UCSD-AML1 (cell line): ENCODE data around the gene SLC2A5.
"Not testable (repeated sequence)": the region's sequence is repeated elsewhere in the genome, so short reads cannot be mapped to it uniquely, and the experiment has no call there.

ENCODE experiments used
- DNase-seq: peaks from one replicate; lab custom pipeline; 2025; ENCODE audit not compliant: unreplicated experiment; lab: John Stamatoyannopoulos, UW

The SLC2A5 gene

DNA sequence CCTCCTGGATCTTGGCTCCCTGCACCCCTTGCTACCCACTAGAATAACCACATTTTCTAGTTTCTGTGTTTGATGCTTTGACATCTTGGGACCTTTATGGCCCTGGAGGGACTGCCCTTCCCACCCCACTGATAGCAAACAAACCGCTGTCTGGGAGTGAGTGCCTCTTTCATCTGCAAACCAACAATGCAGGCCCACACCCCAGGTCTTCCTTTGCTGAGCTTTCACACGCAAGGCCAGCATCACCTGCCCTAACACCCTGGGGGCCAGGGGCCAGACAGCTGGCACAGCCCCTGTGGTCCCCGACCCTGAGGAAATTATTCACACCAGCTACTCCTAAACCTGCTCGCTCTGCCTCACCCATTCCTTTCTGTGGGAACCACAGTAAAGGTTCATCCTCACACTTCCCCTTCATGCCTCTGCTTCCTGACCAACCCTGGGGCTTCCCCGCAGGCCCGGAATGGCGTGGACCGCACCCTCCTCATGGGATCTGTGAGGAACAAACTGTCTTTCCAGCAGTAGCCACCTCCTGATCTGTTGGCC is 58.6 kb downstream of the SLC2A5 start:
- peak; percentile 50 for DNase-seq

DNA sequence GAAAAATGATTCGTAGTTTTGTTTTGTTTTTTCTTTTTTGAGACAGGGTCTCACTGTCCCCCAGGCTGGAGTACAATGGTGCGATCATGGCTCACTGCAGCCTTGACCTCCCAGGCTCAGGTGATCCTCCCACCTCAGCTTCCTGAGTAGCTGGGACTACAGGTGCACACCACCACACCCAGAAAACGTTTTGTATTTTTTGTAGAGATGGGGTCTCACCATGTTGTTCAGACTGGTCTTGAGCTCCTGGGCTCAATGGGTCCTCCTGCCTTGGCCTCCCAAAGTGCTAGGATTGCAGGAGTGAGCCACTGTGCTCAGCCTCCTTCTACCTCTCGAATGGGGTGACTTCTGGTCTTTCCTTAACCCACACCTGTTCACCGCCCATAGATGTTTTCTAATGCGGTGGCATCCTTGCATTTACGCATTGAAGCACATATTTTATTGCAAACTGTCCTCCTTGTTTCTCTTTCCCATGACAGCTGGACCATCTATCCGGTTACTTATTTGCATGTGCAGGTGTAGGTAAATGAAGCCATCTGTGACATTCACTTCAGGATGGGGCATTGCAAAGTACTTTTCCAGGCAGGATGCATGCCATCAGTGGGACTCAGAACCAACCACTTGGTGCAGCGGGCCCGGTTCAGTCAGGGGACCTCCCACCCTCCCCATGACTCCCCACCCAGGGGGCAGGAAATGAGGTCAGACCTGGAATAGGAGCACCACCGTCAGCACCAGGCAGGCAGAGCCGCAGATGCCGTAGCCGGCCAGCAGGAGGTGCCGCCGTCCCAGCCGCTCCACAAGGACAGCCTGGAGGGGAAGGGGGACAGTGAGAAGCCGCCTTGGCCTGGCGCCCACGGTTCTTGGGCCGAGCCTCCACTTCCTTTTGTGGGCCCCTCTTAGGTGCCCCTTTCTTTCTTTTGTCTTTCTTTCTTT is 59.7 kb downstream of the SLC2A5 start:
- peak; percentile 50 for DNase-seq

DNA sequence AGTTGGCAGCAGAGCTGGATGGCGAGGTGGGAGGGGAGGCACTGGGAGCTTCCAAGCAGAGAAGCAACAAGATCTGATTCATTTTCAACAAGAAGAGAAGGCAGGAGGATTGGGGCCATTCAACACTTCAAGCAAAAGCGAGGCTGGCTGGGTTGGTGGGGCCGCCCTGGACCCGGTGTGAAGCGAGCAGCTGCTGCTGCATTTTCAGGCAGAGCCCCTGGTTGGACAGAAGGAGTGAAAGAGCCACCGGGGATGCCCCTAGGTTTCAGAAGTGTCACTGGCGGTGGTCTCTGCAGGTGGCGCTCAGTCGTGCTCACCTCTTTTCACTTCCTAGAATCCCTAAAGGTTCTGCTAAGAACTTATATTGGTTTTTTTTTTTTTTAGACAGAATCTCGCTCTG is 61.2 kb downstream of the SLC2A5 start:
- no peak for DNase-seq

DNA sequence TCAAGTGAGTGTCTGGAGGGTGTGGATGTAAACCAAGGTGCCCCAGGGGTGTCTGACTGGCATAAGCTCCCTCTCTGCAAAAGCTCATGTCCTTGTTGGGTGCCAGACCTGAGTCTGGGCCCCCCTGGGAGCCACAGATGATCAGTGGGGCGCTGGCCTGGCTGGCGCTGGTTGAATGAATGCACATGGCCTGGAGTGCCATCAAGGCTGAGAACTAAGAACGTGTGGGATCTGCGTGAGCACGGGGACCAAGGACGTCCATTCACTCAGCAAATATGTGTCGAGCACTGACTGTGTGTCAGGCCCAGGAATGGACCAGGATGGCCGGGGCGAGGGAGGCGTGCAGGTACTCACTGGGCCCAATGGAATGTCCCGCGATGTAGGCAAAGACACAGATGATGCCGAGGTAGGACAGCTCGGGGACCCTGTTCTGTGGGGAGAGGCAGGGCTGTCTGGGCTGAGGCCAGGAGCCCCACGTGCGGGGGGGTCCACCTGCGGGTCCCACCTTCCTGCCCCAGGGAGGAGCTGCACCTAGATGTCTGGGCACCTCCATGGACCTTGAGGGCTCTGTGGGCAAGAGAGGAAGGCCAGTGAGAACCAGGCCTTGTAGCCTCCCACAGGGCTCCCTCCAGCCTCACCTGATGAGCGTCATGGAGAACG is 62.3 kb downstream of the SLC2A5 start:
- DNase-seq = no peak

DNA sequence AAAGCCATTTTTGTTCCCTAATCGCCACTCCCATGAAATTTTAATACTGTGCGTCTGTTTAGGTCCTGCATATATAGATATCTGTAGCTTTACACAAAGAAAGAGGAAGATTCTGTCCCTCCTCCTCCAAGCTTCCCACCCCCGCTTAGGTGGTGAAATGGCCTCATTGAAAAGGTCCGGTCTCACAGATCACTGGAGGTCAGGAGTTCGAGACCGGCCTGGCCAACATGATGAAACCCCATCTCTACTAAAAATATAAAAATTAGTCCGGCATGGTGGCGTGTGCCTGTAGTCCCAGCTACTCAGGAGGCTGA is 64.1 kb downstream of the SLC2A5 start:
- DNase-seq = no peak

DNA sequence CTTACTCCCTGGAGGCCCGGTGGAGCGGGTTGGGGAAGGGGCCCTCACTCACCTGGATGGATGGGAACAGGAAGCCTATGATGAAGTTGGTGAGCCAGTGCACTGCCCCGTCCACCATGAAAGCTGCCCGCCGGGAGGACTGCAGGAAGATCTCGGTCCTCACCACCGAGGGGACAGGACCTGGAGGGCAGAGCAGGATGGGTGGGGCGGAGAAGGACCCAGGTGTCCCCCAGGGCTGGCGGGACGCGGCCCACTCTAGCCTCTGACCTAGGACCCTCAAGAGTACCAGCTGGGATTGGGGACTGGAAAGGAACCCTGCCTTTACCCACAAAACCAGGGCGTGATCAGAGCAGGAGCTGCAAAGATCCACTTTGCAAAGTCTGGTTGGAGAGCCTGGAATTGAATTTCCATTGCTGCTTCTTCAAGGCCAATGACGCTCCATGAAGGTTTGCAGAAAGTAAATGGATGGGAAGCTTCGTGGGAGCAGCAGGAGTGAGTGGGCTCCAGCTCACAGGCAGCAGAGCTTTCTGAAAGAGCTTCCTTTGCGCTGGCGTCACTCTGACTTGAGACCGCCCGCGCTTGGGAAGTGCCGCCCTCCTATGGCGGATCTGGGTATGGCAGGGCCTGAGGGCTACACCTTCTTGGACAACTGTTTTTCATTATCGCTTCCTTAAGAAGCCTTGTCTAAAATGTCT is 64.6 kb downstream of the SLC2A5 start:
- DNase-seq = peak; percentile 83

DNA sequence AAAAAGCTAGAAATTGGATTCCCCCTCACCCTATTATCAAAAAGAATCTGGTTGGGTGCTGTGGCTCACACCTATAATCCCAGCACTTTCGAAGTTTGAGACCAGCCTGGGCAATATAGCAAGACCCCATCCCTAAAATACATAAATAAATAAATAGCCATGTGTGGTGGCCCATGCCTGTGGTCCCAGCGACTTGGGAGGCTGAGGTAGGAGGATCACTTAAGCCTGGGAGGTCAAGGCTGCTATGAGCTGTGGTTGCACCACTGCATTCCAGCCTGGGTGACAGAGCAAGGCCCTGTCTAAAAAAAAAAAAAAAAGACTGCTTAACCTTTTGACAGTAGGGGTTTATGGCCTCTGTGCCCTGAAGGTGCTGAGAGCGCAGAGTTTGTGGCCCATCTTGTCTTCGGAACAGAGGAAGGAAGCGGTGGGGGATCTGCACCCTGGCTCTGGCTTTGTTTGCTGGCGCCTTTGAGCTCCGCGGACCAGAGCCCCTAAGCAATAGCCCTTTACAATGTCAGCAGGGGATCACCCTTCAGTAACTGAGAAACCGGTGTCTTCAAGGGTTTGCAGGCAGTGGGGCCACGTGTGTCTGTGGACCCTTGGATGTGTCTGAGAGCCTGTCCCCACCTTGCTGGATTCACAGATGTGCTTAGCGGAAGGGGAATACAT is 65.3 kb downstream of the SLC2A5 start:
- DNase-seq = peak; percentile 28

DNA sequence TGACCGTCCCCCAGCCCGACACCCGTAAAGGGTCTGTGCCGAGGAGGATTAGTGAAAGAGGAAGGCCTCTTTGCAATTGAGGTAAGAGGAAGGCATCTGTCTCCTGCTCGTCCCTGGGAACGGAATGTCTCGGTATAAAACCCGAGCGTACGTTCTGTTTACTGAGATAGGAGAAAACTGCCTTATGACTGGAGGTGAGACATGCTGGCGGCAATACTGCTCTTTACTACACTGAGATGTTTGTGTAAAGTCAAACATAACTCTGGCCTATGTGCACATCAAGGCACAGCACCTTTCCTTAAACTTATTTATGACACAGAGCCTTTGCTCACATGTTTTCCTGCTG is 67.2 kb downstream of the SLC2A5 start:
- DNase-seq = not testable (repeated sequence)

DNA sequence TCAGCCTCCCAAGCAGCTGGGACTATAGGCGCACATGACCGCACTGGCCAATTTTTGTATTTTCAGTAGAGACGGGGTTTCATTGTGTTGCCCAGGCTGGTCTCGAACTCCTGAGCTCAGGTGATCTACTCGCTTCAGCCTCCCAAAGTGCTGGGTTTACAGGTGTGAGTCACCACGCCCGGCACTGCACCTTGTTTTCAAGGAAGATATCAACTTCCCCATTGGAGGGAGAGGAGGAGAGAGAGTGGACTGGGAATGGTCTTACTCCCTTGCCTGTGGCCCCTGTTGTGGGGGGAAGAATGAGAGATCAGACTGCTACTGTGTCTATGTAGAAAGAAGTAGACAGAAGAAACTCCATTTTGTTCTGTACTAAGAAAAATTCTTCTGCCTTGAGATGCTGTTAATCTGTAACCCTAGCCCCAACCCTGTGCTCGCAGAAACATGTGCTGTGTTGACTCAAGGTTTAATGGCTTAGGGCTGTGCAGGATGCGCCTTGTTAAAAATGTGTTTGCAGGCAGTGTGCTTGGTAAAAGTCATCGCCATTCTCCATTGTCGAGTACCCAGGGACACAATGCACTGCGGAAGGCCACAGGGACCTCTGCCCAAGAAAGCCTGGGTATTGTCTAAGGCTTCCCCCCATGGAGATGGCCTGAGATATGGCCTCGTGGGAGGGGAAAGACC is 67.8 kb downstream of the SLC2A5 start:
- DNase-seq = not testable (repeated sequence)

DNA sequence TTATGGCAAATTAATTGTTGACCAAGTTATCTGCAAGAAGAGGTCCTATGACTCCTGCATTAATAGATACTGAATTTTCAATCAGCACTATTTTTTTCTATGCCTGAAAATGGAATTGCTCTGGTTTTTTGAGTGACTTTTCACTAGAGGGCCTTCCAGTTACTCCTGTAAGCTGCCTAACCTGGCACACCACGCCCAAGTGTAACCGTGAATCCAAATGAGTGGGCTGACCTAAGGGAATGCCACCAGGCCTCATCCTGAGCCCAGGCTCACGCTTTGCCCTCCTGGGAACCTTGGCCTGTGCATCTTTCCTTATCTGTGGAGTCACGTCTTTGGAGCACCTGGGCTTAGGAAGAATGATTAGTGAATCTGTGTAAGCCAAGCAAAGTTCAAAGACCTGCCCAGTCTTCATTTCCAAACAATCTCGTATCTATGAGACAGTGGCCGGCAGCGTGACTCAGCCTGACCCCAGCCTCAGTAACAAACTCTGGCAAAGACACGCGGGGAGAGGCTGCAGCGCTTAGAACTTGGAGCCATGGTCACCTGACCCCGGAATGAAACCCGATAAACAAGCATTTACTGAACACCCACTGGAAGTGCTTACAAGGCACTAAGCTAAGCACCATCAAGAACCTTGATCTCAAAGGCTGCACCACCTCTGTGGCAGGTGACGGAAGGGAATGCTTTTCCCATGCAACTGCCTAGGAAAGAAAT is 75.3 kb downstream of the SLC2A5 start:
- DNase-seq = not testable (repeated sequence)

DNA sequence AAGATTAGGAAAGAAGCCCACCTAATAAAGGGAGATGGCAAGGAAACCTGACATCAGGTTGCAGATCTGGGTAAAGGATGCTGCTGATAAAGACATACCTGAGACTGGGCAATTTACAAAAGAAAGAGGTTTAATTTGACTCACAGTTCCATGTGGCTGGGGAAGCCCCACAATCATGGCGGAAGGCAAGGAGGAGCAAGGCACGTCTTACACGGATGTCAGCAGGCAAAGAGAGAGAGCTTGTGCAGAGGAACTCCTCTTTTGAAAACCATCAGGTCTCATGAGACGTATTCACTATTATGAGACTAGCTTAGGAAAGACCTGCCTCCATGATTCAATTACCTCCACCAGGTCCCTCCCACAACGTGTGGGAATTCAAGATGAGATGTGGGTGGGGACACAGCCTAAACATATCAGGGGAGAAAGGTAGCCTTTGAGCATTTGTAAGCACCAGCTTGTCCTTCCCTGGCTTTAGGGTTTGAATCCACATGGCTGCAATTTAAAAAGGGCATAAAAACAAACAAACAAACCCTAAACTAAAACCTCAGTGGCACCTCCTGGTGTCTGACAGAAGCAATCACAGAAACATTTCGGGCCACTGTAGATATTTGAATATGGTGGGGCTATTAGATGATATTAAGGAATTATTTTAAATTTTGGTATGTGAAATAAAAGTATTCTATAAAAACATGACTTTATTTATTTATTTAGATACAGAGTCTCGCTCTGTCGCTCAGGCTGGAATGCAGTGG is 76.3 kb downstream of the SLC2A5 start:
- no peak for DNase-seq

DNA sequence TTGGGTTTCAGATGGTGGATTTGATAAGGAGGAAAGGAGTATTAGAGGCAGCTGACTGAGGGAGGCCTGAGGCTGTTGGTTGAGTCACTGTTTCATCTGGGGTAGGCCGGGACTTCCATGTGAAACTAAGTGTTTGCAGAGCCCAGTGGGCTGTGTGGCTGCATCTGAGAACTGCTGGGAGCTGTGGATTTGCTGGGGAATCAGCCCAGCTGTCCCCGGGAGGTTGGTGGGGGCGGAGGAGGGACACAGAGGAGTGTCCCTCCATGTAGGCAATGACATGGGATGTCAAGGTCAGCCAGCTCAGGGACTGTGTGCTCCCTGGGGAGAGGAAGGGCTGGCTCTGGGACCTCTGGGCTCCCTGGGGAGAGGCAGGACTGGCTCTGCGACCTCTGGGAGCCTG is 79.6 kb downstream of the SLC2A5 start:
- no peak for DNase-seq

DNA sequence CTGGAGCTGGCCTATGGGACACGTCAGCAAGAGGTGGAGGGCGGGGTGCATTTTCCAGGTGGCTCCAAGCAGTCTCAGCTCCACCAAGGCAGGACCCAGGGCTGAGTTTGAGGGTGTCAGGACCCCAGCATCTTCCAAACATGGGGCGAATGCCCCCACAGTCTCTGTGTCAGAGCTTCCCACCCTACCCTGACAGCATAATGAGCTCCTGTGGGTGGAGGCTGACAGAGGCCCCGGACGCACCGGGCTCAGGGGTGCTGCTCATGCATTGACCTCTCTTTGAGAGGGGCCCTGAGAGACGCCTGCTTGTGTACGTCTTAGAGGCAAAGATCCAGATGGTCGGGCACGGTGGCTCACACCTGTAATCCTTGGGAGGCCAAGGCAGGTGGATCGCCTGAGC is 80.4 kb downstream of the SLC2A5 start:
- no peak for DNase-seq

DNA sequence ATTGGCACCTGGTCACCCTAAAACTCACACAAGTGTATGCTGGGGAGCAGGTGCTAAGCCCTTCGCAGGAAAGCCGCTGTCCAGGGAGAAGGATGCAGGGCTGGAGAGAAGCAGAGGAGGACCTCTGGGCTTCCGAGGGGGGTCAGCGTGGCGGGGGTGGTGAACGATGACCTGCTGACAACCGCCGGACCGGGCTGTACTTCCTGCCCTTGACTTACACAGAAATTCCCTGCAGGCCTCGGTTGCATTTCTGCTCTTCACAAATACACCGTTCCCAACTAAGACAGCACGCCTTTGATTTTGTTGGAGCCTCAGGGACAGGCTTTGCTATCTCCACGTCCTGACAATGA is 80.8 kb downstream of the SLC2A5 start:
- no peak for DNase-seq

DNA sequence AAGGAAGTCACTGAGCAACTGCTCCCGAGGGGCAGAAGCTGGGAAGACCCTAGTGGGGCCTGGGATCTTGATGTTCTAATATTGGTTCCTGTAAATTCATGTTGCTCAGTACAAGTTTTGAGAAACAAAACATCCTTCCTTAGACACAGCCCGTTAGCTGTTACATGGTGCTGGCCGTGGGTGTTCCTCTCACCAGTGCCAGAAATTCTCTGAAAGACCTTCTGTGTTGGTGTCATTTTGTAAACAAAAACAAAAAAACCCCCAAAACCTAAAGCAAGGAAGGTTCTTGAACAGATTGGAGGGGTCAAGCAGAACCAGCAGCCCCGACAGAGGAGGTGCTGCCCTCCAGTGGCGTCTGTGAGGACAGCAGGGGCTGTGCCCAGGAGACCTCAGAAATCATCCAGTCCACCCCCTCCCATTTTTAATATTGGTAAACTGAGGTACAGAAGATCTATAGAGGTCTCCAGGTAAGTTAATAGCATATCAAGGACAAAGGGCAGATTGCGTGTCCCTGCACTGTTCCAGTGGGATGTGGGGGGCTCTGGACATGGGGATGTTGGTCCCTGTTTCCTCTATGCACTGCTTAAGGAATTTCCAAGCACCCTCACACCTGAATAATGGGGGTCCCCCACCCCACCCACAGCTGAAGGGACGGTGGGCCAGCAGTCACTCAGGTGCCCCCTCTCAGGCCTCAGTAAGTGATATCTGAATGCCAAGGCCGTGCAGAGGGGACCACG is 81.4 kb downstream of the SLC2A5 start:
- peak; percentile 48 for DNase-seq

DNA sequence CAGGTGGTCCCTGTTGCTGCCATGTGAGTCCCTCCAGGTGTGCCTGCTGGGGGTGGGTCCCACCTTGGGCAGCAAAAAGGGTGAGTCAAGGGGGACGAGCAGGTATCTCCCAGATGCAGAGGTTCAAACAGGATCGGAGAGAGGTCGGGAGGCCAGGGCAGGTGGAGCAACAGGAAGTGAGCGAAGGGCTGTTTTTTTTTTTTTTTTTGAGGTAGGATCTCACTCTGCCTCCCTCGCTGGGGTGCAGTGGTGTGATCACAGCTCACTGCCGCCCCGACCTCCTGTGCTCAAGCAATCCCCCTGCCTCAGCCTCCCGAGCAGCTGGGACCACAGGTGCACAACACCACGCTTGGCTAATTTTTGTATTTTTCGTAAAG is 82.6 kb downstream of the SLC2A5 start:
- no peak for DNase-seq

DNA sequence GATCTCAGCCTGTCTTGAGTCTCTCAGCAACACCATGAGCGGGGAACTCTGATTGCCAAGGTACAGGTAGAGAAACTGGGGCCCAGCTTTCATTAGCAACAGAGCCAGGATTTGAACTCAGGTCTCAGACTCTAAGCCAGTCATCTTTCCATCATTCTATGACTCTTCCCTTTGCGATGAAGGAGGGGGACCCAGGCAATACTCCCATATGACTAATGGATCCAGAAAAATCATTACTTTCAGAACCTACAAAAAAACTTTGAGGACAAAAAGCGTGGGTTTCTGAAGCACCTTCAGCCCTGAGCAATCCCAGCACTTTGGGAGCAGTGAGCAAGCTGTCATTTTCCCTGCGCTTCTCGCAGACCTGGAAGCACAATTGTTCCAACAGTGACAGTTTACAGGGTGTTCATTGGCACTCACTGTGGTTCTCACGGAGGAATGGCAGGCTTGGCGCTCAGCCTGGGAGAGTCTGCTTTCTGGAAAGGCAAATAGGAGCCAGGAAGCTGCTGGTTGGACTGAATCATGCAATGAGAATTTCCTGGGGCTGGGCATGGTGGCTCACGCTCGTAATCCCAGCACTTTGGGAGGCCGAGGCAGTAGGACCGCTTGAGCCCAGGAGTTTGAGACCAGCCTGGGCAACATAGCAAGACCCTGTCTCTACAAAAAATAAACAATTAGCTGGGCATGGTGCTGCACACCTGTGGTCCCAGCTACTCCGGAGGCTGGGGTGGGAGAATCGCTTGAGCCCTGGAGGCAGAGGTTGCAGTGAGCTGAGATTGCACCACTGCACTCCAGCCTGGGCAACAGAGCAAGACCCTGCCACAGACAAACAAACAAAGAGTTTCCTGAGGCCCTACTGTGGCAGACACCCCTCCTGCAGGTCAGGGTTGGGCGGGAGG is 83.3 kb downstream of the SLC2A5 start:
- no peak for DNase-seq
